GM21367 (cell line): ENCODE data around the gene NKAIN2.
A peak's percentile ranks its signal among the peaks of the same experiment; 100 is the strongest.
"Not testable (repeated sequence)": the region's sequence is repeated elsewhere in the genome, so short reads cannot be mapped to it uniquely, and the experiment has no call there.

Experiments used
- ATAC-seq: cut with Tn5 transposase; IDR thresholded peaks from one replicate; pipeline ENCODE4 v1.9.1; 2021; ENCODE audit not compliant: unreplicated experiment

NKAIN2 gene

DNA sequence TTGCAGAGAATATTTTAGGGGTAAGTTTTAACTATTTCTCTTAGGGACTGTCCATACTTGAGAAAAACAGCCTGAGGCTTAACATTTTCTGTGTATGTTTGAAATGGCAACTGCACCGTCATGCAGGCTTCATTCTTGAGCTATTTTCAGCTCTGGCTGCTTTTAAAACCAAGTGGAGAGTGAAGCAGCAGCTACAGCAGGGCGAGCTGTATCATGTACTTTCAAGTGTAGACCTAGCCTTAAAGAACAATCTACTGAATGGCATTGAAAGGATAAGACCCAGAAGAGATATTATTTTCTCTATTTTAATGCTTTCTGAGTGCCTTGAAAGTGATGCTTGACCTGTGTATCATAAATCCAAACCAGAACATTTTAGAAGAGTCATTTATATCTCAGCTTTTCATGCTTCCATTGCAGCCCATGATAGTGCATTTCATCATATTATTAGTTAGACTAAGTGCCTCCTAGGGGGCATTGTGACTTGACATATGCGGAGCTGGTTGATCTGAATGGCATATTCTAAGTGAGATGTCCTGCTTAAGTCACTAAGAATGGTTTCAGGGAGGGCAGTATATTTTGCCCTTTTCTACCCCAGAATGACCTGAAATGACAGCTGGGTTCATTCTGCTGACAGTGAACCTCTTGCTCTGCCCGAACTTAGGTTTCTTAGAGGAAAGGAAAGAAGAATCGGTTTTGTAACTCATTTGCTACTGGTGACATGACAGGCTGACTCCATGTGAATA lies 85.3 kb downstream of the NKAIN2 start:
- ATAC-seq, result no peak

DNA sequence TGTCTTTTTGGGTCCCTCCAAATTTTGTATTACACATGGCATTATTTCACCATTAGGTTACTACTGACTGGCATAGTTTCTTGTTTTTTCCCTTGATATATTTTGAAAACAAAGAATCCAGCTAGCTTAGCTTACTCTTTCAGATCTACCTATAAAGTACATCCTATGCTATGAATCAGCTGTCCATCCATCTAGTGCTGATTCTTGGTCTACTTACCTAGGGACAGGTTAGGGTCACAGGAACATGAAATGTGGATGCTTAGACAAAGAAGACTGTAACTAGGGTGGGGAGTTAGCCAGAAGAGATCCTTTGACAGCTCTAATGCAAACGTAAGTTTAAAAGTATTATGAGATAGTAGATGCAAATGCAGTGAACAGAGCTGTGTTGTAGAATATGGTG lies 91.7 kb downstream of the NKAIN2 start:
- no peak for ATAC-seq

GRCh38 chr6:123895806-123896205 lies 92.1 kb downstream of the NKAIN2 start:
- ATAC-seq, result no peak

DNA sequence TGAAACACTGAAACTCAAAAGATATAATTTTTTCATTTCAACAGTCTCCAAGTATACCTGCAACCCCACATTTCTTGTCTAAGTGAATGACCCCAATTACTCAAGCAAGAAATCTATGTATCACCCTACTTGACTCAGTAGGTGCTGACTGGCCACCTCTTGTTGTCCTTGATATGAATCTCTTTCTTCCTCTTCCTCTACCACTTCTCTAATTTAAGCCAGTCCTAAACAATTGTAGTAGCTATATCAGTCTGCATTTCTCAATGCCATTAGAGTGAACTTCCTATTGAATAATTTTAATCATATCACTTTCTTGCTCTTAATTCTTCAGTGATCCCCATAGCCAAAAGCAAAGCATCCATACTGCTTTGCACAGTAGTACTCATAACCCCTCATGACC lies 93.2 kb downstream of the NKAIN2 start:
- no peak for ATAC-seq

DNA sequence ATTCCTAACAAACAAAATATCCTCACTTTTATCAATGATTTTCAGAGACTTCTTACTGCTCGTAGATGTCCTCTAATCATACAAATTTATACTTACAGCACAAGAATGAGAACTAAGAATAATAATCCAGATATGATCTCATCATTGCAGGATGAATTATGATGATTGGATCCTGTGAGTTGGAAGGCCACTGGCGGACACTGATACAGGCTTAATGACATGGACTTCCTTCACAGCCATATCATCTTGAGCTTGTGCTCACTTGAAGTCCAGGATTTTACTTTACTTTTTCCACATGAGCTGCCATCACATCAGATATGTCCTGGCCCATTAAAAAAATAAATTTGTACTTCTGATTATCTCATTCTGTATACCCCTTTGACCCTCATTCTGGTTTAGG lies 94.3 kb downstream of the NKAIN2 start:
- ATAC-seq, result no peak

DNA sequence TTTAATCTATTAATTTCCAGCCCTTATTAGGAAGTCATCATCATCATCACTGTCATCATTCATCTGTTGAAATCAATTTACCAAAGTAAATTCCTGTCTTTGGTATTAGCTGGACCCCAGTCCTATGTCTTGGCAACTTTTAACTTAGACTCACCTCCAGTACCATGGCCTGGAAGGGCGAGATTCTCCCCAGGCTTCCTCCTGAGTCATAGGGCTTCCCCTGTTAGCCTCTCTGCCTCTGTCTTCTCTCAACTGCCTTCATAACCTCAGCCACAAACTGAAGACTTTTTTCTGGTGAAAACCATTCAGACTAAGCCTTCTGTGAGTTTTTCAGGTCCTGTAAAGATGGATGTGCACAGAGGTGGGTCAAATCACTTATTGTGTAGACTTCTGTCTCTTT lies 95.0 kb downstream of the NKAIN2 start:
- ATAC-seq, result no peak

DNA sequence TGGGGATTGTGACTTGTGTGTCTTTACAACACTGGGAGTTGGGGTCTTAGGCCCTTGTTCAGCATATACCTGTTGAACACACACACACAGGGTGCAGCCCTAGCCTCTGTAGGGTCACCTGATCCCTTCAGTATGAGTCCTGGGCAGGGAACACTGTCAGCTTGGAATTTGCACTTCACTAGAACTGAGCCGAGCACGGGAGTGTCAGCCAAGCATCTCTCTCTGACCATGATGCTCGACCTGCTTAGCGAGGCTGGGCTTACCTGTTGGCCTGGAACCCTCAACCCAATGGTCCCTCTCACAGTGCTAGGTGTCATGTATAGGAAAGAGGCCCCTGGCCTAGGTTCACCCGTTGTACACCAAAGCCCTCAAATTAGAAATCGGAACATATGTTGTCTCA lies 96.1 kb downstream of the NKAIN2 start:
- ATAC-seq, result no peak

GRCh38 chr6:123901436-123901835 lies 97.8 kb downstream of the NKAIN2 start:
- no peak for ATAC-seq

GRCh38 chr6:123902738-123903313 lies 99.2 kb downstream of the NKAIN2 start:
- ATAC-seq, result no peak

DNA sequence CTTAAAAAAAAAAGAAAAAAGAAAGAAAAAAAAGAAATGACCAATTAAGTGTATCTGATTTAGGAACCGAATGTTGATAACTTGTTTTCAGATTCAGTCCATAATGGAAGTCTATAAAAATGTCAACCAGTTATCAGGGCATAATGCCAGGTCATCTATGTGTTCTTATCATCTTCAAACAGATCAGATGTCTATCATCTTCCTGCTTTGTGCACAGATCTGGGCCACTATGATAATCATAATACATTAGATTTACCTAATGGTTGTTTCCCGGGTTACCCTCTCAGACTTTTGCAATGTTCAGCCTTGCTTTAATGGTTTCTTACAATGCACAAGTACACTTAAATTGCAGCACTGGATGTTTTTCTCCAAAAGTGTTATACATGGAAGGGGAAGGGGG lies 100.6 kb downstream of the NKAIN2 start:
- ATAC-seq, result no peak

GRCh38 chr6:123908797-123909196 lies 105.1 kb downstream of the NKAIN2 start:
- ATAC-seq, result no peak

- ATAC-seq, result no peak
These were observed 106.3 kb downstream of the NKAIN2 start for GRCh38 chr6:123909989-123910388.

DNA sequence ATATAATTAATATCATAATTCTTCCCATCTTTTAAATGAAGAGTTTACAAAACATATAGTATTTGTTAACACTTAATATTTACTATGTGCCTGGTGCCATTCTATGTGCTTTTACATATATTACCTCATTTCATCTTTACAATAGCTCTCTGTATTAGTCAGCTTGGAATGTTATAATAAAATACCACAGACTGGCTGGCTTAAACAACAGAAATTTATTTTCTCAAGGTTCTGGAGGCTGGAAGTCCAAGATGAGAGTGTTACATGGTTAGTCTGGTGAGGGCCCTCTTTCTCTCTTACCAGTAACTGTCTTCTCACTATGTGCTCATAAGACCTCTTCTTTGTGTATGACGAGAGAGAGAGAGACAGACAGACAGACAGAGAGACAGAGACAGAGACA lies 110.2 kb downstream of the NKAIN2 start:
- ATAC-seq, result no peak

GRCh38 chr6:123923379-123923778 lies 119.7 kb downstream of the NKAIN2 start:
- not testable (repeated sequence) for ATAC-seq

DNA sequence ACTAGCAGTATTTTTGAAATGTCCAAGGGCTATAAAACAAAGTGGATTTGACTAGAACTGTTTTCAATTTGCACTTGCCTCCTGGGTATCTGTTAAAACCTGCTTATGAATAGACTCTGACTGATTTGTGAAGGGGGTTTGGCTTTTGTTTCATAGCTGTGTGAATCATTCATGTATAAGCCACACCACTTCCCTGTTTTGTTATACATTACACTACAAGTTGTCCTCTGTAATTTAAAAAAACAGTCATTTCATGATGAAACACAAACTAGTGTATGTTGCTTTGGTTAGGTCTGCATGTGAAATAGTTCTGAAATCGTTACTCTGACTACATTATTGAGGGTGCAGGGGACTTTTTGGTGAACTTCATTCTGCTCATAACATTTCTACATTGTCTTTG lies 121.7 kb downstream of the NKAIN2 start:
- peak; percentile 90 for ATAC-seq

GRCh38 chr6:123925842-123926399 lies 122.3 kb downstream of the NKAIN2 start:
- ATAC-seq, result no peak

DNA sequence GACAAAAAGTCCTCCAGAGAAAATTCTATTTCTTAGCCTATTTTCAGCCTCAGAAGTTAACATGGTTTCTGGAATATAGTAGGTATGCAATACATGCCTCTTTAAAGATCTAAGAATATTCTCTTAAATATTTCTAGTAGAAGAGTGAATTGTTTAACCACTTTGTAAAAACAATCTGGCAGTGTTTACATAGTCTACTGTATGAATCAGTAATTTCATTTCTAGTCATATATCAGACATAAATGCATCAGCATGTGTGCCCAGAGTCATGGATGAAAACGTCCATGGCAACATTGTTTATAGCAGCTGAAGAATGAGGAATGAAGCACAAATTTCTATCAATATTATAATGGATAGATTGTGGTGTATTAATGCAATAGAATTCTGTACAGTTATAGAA lies 124.9 kb downstream of the NKAIN2 start:
- ATAC-seq, result no peak

- ATAC-seq, result no peak
These were observed 128.3 kb downstream of the NKAIN2 start for GRCh38 chr6:123931928-123932327.

- no peak for ATAC-seq
These were observed 136.9 kb downstream of the NKAIN2 start for GRCh38 chr6:123940551-123940950.

DNA sequence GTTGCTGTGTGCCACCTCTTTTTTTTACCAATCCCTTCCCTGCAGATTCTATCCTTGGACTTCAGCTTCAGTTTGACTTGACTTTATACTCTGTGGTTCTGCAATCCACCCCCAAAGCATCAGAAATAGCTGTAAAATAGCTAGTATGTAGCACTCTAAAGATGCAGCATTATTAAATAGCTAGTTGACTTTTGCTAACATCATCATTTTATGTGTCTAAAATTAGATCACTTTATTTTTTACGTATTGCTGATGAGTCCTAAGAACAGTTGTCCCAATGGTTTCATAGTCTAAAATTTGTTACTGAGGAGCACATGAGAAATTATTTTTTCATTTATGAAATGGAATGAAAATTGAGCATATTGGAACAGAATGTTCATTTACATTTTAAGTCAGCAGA lies 138.2 kb downstream of the NKAIN2 start:
- no peak for ATAC-seq

- ATAC-seq, result no peak
These were observed 141.7 kb downstream of the NKAIN2 start for GRCh38 chr6:123945386-123945785.

DNA sequence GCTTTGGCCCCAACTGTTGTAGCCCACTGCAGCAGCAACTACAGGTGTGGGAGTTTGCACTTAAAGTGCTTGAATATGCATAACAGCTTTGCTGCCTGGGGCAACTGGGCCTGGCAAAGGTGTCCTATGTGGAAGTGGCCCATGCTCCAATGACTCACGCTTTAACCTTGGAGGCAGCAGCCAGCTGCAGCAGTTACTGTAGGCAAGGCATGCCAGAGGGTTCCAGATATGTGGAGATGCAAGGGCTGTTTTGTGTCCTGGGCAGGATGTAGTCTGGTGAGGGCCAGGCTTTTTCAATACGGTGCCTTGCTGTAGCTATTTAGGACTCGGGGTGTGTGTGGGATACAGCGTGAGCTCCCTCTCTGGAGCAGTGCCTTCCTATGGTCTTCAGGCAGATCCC lies 150.3 kb downstream of the NKAIN2 start:
- ATAC-seq, result no peak
